Stimulated activated CD4-positive, alpha-beta T cell treated with anti-CD3 and anti-CD28 coated beads, Interleukin-12 subunit alpha, Interleukin-12 subunit beta, amount 100 ng/mL, for 24 hours (primary cell): ENCODE measurements around the gene CCL27.
"Not testable (repeated sequence)": the region's sequence is repeated elsewhere in the genome, so short reads cannot be mapped to it uniquely, and the experiment has no call there.

Experiments
- DNase-seq, 2 experiments: peaks; one replicate each; pipeline ENCODE4 v3.0.0-alpha.2; 2020; ENCODE audit warnings: low read depth in 2 of 2

The CCL27 gene

GRCh38 chr9:34651321-34651720 is 11.1 kb downstream of the CCL27 start:
- DNase-seq, result no peak

GRCh38 chr9:34650816-34651215 is 11.6 kb downstream of the CCL27 start:
- DNase-seq, result no peak

- DNase-seq, result no peak
Measured at GRCh38 chr9:34648673-34649072, 13.8 kb downstream of the CCL27 start.

GRCh38 chr9:34647651-34648050 is 14.8 kb downstream of the CCL27 start:
- no peak for DNase-seq

DNA sequence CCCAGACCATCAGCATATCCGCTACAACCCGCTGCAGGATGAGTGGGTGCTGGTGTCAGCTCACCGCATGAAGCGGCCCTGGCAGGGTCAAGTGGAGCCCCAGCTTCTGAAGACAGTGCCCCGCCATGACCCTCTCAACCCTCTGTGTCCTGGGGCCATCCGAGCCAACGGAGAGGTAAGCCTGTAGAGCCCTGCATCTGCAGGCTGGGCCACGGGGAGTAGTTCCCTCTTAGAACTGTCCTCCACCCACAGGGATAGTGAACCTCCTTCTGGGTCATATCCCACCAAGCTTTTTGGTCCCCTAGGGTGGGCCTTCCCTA is 15.4 kb downstream of the CCL27 start:
- DNase-seq, result no peak

GRCh38 chr9:34646211-34647083 is 16.0 kb downstream of the CCL27 start, which contains the start of gene GALT:
GALT (plus strand) TSS chr9:34646675; CDS start chr9:34646705, 30 bp downstream.
- peak; percentile 92 to 98 for DNase-seq

DNA sequence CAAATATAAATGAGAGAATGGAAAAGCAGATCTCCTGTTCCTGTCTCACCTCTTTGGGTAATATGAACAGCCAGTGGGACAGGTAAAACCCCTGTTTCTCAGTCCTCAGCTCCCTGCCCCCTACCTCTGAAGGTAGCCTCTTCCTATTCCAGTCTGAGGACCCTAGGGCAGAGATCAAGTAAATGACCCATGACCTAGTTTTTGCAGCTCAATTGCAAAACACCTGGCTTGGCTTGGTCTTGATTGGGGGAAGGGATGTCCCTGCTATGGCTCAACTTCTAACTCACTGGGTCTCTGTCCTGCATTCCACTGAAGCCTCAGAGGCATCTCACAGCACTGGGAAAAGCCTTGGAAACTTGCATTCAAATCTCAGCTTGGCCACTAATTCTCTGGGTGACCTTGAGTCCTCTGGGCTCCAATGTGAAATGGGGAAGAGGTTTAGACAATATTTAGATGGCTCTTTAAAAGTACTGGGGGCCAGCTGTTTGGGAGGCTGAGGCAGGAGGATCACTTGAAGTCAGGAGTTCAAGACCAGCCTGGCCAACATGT is 17.6 kb downstream of the CCL27 start:
- DNase-seq, result no peak

GRCh38 chr9:34642679-34643078 is 19.8 kb downstream of the CCL27 start:
- no peak for DNase-seq

DNA sequence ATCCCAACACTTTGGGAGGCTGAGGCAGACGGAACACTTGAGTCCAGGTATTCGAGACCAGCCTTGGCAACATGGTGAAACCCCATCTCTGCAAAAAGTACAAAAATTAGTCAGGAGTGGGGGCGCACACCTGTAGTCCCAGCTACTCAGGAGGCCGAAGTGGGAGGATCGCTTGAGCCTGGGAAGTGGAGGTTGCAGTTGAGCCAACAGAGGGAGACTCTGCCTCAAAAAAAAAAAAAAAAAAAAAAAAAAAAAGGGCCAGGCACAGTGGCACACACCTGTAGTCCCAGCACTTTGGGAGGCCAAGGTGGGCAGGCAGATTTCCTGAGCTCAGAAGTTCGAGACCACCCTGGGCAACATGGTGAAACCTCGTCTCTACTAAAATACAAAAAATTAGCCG is 23.1 kb downstream of the CCL27 start:
- not testable (repeated sequence) for DNase-seq

DNA sequence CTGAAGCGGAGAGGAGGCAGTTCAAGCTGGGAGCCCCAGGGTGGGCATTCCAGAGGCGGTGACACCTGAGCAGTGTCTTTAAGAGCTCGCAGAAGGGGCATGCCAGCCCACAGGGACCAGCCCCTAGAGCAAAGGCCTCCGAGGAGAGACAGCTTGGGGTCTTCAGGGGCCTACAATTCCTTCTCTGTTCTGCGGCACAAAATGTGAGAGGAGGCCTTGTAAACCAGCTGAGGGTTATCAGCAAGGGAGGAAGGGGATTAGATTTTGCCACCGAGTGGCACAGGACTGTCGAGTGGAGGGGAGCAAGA is 24.4 kb downstream of the CCL27 start:
- no peak for DNase-seq

DNA sequence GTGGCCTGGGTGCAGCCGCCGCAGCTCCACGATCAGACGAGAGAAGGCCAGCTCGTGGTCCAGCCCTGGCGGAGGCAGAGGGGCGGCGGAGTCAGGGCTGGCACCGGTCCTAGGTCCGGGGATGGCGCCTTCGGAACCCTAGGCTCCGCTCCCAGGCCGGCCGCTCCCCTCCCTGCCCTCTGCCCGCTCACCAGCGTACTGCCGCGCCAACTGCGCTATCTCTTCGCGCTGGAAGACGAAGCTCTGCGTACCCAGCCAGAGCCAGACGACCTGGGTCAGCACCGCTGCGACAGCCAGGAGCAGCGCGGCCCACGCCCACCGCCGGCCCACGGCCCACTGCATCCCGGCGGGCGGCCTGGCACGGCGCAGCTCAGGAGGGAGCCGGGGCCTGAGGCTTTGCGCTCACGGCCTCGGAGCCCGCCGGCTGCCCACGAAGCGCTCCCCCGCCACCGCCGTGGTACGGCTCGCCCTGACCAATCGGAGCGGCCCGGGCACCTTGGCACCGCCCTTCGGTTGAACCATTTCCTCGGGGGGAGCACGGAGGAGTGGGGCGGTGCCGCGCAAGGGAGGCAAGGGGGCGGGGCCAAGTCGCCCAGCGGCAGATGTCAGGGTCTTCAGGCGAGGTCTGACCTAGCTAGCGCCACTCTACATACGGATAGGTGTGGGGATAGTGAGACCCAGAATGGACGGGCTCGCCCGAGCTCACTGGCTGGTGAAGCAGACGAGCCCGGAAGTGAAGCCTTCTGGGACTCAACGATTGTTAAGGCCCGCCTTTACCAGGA is 24.9 kb downstream of the CCL27 start, which contains the start of gene SIGMAR1:
SIGMAR1 (minus strand) TSS at position 432 of the 782 bp plus-strand sequence; CDS start at position 342, 90 bp downstream.
- peak; percentile 87 to 92 for DNase-seq

DNA sequence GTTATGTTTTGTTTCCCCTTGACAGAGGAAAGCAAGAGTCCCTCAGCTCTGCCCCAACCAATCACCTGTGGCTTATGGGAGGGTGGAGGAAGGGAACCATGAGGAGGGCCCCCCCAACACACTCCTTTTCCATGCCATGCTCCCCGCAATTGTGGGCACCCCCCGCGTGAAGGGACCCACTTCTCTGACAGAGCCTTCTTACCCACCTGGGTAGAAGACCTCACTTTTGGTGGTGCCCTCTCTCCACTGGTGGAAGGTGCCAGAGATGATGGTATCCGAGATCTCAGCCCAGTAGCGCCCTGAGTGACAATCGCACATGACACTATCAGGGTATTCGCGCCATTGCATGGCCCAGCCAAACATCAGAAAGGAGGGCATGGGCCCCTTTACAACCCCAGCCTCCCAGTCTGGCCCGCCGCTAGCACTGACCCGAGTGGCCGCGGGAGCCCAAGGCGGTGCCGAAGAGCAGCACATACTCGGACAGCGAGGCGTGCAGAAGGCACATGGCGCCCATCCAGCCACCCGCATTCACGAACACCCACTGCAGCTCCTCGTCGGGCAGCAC is 25.6 kb downstream of the CCL27 start:
- no peak for DNase-seq

GRCh38 chr9:34635556-34635955 is 26.9 kb downstream of the CCL27 start:
- DNase-seq, result no peak

DNA sequence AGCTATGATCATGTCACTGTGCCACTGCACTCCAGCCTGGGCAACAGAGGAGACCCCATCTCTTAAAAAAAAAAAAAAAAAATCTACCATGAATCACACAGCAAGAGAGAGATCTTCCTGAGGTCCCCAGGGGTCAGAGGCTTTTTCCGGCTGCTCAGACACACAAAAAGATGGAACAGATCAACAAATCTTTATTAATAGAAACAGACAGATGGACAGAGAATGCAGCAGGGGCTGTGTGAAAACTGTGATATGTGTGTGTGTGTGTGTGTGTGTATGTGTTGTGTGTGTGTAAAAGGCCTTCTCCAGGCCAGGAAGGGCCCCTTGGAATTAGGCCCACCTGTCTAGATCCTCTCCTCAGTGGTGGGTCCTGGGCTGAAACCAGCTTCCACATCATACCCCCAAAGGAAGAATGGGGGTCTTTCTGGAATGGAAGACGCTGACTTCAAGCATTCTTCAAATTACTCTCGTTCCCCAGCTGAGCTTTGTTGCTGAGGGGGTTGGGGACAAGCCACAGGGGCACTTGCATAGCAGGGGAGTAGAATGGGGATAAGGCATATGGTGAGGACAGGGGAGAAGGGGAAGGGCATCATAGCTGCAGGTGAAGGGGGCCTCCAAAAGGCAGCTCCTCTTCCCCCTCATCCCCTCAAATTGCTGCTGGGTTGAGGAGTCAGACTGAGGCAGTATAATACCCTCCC is 27.8 kb downstream of the CCL27 start:
- DNase-seq, result no peak

GRCh38 chr9:34633851-34634550 is 28.5 kb downstream of the CCL27 start:
- peak; percentile 57 to 61 for DNase-seq

GRCh38 chr9:34633166-34633565 is 29.3 kb downstream of the CCL27 start:
- no peak for DNase-seq

DNA sequence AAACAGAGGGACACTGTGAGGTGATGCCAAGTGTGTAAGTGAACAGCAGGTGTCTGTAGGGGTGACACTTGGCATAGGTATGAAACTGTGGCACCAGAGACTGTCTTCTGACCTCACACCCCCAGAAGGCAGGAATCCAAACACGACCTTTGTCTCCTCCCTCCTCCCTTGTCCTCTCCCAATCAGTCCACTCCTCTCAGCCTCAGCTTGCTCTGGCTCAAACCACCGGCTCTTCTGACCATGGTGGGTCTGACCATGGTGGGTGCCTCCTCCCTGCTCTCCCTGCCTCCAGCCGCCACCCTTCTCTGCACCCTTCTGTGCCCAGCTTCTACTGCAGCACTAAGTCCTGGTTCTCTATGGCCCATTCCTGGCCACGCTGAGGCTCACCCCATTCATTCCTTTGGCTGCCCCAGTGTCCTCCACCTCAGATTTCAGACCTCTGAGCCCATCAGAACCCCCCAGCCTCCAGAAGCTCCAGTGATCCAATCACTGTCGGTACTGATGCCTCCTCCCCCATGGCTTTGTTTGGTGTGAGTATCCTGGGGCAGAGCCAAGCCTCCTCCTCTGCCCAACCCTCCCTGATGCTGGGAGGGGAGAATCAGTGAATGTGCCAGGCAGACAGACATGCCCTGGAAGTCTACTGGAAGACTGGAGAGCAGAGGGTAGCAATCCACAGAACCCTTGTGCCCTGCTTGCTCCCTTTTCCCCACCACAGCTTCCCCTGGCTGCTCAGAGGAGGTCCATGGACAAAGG is 31.9 kb downstream of the CCL27 start:
- no peak for DNase-seq

- no peak for DNase-seq
Measured at GRCh38 chr9:34629491-34629808, 33.0 kb downstream of the CCL27 start.

DNA sequence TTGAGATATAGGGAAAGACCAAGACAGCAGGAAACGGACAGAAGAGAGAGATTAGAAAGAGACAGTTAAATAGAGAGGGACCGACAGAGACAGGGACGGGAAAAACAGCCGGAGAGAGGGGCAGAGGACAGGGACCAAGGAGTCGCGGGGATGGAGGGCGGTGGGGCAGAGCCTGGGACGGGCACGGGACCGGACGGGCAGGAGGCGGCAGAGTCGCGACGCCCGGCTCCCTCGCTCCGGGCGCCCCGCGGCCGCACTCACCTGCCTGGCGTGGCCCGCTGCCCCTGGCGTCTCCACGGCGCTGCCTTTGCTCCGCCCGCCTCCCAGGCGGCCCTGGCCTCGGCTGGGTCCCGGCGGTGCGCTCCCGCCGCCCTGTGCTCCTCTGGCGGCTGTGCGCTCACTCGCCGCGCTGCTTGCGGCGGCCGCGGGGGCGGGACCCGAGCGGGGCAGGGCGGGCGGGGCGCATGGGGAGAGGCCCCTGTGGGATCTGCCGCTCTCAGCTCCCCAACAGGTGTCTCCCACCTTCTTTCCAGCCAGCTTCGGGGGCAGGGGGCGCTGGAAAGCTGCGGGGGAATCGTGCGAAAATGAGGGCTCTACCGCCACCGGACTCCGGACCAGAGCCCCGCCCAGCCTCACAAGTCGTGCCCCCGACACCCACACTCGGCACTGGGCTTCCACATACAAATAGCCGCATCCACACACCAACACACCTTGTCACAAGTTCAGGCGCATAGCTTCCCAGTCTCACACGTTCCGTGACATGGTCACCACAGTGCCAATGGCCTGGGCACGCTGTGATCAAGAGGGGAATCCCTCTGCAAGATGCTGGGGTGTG is 33.6 kb downstream of the CCL27 start, which contains the start of gene ARID3C:
ARID3C (minus strand) TSS at position 411 of the 835 bp plus-strand sequence. CDS start 1,052 bp downstream, outside the sequence.
- DNase-seq, result peak in 1 of 2 experiments; percentile 49
